Activated CD4-positive, alpha-beta T cell treated with anti-CD3 and anti-CD28 coated beads for 4 hours (primary cell): ENCODE data around the gene MRPL42.
"Not testable (repeated sequence)": the region's sequence is repeated elsewhere in the genome, so short reads cannot be mapped to it uniquely, and the experiment has no call there.

Experiments
- DNase-seq, 2 donors: peaks; one replicate each; pipeline ENCODE4 v3.0.0-alpha.2; 2020

The MRPL42 gene

DNA sequence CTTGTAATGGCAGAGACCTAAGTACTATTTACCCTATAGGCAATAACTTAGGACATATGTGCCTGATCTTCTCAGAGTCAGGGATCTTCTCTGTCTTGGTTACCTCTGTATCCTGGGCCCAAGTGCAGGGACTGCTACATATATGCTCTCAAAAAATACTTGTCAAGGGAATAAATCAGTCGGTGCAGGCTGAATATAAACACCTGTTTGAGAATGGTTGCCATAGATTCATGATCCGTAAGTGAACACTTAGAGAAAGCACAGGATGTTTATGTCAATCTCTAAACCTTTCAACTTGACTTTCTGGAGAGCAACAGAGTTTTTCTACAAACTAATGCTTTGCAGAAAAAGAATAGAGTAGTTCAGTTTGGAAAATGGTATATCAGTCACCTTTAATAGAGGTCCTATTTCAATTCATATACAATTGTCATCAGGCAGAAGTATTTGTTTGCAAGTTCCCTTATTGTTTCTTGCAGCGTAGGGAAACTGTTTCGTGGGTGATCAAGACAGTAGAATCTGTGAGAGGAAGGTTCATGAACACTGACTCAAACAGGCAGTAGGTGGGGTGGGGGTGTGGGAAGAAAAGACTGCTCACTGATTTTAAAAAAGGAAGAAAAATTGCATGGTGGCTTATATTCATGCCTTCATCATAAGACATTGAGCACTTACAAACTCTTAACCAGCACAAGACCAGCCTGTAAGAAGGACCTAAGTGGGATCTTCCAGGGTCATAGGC, 19.6 kb upstream of the MRPL42 start:
- DNase-seq: peak; percentile 29 to 33

DNA sequence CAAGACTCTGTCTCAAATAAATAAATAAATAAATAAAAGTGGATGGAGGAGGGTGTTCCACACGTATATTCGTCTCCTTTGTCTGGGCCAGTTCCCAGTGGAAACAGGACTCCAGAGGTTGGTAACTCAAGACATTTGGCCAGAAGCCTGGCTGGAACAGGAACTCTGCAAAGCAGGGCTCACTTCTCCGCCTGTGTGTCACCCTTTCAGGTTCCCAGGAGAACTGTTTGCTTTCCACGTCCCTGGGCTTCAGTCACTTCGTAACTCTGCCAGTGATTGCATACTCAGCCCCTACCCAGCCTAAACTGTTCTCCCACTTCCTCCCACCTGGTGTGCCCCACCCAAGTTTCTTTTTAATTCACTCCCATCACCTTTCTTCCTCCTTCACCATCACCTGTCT, 18.5 kb upstream of the MRPL42 start:
- DNase-seq: no peak

DNA sequence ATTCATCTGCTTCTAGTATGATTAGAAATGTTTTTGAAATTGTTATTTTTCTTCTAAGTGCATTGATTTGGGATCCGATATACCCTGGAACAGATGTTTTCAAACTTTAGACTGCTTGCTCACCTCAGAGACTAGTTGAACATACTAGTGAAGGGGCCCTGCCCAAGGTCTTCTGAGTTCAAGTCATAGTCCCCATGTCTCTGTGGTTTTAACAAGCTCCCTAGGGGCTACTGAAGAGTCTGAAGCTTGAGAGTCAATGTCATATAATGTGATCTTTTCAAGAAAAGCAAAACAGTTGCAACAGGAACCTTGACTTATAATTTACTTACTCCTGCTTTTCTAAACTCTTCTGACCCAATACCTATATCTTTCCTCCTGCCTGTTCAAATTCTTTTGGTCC, 18.0 kb upstream of the MRPL42 start:
- no peak for DNase-seq

DNA sequence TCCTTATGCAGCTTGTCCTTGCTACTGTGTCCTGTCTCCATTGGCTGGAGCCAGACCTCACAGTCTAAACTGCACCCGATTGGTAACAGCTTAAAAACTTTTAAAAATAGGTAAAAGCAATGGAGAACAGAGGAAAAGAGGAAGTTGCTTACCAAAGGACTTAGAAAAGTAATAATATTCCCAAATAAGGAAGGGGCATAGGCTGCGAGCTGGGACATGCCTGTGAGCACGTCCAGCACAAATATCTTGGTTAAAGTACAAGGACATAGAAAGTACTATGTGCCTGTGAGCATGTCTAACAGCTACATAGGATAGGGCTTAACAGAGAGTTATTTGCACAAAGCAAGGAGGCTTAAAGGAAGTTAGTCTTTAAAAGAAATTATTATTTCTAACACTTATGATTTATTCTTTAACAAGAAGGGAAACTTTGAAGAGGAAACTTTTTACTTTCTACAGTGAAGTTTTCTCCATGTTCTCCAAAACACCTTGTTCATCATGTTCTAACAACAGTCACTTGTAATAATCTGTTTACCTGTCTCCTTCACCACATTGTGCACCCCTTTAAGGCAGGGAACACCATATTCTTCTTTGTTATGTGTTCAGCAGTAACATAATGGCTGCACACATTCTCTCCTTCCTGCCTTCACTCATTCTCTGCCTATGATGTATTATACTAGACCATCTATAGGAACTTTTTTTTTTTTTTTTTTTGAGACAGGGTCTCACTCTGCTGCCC, 15.7 kb upstream of the MRPL42 start:
- no peak for DNase-seq

DNA sequence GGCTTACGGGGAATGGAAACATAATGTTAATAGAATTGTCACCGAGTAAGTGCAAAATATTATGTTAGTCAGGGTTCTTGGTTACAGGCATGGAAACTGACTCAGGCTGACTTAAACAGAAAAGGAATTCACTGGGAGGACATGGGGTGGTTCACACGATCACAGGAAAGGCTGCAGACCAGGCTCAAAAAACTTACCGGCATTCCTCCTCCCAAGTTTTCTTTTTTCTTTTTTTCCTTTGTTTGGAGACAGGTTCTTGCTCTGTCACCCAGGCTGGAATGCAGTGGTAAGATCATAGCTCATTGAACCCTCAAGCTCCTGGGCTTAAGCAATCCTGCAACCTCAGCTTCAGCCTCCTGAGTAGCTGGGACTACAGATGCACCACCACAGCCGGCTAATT, 13.7 kb upstream of the MRPL42 start:
- no peak for DNase-seq

DNA sequence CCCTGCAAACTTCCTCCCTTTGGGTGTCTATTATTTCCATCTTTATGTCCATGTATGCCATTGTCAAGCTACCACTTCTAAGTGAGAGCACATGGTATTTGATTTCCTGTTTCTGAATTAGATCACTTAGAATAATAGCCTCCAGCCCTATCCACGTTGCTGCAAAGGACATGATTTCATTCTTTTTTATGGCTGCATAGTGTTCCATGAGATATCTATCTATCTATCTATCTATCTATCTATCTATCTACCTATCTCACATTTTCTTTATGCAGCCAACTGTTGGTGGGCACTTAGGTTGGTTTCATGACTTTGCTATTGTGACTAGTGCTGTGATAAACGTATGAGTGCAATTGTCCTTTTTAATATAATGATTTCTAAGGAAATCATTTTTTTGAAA, 11.2 kb upstream of the MRPL42 start:
- no peak for DNase-seq

DNA sequence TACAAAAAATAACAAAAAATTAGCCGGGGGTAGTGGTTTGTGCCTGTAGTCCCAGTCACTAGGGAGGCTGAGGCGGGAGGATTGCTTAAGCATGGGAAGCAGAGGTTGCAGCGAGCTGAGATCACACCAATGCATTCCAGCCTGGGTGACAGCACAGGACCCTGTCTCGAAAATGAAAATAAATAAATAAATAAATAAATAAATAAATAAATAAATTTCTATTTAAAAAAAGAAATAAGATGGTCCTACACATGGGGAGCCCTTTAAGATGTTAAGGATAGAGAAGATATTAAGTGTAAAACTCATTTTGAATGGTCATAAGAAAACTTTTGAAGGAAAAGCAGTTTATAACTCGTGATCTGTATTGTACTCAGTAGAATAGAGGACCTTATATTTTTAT, 8.2 kb upstream of the MRPL42 start:
- DNase-seq: no peak

DNA sequence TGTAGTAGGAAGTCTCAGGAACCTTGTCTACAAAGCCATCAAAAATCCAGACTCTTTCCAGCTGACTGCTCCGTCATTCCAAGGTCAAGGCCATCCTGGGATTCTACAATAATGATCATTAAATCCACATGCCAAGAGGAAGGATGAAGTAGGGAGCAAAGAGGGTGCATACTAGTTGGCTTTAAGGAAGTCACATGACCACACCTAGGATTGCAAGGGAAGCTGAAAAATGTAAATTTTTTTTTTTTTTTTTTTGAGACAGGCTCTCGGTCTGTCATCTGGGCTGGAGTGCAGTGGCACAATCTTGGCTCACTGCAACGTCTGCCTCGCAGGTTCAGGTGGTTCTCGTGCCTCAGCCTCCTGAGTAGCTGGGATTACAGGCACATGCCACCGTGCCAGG, 7.3 kb upstream of the MRPL42 start:
- DNase-seq: no peak

DNA sequence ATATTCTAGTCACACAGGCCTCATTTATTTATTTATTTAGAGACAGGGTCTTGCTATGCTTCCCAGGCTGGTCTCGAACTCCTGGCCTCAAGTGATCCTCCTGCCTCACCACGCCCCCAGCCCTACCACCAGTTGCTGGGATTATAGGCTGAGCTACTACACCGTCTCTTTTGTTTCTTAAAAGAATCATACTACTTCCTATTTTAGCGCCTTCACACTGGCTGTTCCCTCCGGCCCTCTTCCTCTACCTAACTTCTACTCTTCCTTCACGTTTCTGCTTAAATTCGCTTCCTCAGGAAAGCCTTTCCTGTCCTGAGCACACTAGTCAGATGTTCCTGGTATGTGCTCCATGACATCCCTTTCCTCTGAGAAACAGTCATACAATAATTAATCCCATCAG, 6.4 kb upstream of the MRPL42 start:
- DNase-seq: no peak

DNA sequence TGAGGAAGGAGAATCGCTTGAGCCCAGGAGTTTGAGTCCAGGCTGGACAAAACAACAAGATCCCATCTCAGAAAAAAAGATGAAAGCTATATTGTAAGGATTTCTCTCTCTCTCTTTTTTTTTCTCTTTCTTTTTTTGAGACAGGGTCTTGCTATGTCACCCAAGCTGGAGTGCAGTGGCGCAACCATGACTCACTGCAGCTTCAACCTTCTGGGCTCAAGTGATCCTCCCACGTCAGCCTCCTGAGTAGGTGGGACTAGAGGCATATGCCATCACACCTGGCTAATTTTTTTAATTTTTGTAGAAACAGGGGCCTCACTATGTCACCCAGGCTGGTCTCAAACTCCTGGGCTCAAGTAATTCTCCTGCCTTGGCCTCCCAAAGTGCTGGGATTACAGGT, 5.8 kb upstream of the MRPL42 start:
- DNase-seq: peak in 1 of 2 donors; percentile 23

DNA sequence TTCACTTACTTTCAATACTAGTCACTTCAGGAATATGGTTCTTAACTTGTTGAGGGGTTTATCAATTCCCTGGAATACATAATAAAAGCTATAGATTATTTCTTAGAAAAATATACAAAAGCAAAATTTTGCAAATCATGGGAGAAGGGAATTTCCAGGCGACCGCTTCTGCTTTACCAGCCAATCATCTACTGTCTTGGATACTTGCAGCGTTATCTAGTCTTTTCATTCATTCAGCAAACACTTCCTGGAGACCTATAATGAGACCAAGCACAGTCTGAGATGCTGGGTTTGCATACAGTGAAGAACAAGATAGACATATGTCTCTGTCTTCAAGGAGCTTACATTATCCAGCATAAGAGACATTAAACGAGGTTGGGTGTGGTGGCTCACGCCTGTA, 1.5 kb upstream of the MRPL42 start:
- no peak for DNase-seq

DNA sequence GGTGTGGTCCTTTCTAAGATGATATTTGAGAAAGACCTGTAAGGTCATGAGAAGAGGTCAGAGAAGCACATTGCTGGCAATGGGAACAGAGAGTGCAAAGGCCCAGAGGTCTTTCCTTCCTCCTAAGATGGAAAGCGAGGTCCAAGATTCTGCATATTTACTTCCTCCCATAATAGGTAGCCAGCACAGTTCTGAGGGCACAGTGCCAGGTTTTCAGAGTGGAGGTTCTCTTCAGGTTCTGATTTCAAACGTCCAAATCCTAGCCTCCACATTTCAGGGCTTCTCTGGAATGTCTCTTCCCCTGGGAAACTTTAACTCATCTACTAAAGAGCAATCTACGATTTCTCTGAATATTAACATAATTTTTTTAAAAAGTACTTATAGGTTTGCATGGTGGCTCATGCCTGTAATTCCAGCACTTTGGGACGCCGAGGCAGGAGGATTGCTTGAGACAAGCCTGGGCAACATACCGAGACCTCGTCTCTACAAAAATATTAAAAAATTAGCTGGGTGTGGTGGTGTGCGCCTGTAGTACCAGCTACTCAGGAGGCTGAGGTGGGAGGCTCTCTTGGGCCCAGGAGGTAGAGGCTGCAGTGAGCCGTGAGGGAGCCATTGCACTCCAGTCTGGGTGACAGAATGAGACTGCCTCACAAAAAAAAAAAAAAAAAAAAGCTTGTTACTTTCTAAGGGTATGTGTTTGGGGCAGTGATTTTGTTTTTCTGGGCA, 526 bp upstream of the MRPL42 start:
- no peak for DNase-seq

DNA sequence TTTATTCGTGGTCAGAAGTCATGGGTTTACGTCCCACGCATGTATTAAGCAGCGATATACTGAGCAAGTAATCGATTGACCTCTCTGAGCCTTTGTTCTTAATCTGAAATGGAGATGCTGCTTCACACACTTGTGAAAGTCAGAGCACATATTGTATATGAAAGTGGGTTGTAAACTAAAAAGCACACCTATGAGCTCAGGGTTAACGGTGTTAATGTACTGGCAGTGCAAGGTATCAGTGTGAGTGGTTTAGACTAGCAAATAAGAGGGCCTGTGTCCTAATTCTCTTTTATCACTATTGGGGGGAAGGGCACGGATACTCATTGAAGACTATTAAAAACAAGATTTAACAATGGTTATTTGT, 676 bp downstream of the MRPL42 start:
- DNase-seq: no peak

DNA sequence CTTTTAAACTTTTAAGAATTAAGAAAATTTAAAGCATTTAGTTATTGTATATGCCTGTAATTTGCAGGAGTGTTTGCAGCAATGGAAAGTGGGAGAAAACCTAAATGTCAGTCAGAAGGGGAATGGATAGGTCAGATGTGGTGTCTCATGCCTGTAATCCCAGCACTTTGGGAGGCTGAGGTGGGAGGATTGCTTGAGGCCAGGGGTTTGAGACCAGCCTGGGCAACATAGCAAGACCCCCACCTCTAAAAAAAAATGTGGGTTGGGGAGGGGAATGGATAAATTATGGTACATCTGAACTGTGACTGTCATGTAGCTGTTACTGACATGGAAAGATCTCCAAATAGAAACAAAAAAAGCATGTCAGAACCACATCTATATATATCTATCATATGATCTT, 2.1 kb downstream of the MRPL42 start:
- no peak for DNase-seq

DNA sequence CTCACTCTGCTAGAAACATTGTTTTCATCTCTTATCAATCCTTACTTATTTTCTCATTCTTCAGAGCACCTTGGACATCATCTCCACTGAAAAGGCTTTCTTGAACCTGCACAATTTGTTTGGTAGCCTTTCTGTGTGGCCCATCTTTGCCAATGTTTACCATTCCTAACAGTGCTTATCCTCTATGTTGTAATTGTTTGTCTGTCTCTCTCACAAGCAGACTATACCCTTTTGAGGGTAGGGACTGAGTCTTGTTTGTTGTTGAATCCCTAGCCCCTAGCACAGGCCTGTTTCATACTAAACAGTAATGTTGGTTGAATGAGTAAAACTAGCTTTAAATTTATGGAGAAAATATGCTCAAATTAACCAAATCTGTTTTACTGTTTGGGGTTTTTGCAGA, 9.2 kb downstream of the MRPL42 start:
- DNase-seq: no peak

DNA sequence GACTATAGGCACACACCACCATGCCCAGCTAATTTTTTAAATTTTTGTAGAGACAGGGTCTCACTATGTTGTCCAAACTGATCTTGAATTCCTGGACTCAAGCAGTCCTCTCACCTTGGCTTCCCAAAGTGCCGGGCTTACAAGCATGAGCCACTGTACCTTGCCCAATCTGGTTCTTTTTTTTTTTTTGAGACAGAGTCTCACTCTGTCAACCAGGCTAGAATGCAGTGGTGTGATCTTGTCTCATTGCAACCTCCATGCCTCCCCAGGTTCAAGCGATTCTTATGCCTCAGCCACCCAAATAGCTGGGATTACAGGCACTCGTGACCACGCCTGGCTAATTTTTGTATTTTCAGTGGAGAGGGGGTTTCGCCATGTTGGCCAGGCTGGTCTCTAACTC, 15.4 kb downstream of the MRPL42 start:
- DNase-seq: no peak

DNA sequence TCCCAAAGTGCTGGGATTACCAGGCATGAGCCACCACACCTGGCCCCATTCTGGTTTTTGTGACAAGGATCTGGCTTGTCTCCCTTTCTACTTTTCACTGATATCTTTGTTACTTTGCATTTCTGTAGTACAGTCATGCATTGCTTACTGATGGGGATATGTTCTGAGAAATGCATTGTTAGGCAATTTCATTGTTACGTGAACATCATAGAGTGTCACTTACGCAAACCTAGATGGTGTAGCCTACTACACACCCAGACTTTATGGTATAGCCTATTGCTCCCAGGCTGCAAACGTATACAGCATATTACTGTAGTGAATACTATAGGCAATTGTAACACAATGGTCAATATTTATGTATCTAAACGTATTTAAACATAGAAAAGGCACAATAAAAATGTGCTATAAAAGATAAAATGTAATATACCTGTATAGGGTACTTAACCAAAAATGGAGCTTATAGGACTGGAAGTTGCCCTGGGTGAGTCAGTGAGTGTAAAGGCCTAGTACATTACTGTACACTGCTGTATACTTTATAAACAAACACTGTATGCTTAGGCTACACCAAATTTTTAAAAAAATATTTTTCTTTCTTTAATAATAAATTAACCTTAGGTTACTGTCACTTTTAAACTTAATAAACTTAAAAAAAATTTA, 16.0 kb downstream of the MRPL42 start:
- no peak for DNase-seq

DNA sequence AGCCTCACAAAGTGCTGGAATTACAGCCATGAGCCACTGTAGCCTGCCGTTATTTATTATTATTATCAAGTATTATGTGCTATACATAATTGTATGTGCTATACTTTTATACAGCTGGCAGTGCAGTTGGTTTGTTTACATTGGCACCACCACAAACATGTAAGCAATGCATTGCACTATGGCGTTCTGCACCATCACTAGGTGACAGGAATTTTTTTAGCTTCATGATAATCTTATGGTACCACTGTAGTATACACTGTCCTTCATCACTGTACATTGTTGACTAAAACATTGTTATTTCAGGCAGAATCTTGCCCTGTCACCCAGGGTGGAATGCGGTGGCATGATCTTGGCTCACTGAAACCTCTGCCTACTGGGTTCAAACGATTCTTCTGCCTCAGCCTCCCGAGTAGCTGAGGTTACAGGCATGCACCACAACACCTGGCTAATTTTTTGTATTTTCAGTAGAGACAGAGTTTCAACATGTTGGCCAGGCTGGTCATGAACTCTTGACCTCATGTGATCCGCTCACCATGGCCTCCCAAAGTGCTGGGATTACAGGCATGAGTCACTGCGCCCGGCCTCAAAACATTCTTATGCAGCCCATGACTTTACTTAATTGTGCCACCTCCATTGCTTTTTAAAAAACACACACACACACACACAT, 17.1 kb downstream of the MRPL42 start:
- DNase-seq: no peak

DNA sequence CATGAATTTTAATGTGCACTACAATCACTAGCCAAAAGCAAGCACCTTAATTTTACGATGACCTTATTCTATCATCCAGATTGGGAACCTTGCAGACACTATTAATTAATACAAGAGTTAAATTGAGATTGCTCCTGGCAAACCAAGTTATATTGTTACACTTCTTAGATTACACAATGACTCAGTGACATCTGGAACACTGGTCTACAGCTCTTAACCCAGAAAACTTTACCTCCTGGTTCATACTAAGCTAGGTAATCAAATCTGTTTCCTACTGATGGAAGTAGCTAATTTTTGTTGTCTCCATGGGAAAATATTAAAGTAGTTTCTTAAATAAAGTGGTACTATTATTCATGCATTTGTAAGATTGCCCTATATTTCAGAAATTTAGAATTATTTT, 25.5 kb downstream of the MRPL42 start:
- not testable (repeated sequence) for DNase-seq

DNA sequence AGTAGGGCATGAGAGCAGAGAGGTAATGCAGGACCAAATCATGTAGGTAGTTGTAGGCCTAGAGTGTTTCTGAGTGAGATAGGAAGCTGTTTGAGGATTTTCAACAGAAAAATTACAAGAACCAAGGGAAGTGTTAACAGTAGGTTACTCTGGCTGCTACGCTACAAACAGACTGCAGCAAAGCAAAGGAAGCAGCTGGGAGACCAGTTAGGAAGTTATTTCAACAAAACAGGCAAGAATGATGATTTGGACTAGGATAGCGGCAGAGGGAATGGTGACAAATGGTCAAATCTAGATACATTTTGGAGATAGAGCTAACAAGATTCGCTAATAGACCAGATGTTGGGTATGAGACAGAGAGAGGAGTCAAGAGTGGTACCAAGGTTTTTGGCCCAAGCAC, 26.8 kb downstream of the MRPL42 start:
- DNase-seq: no peak

DNA sequence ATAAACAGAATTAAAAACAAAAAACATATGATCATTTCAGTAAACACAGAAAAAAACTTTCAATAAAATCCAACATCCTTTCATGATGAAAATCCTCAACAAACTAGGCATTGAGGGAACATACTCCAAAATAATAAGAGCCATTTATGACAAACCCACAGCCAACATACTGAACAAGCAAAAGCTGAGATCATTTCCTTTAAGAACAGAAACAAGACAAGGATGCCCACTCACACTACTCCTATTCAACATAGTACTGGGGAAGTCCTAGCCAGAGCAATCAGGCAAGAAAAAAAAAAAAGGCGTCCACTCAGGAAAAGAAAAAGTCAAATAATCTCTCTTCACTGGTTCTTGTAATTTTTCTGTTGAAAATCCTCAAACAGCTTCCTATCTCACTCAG, 30.1 kb downstream of the MRPL42 start:
- no peak for DNase-seq

DNA sequence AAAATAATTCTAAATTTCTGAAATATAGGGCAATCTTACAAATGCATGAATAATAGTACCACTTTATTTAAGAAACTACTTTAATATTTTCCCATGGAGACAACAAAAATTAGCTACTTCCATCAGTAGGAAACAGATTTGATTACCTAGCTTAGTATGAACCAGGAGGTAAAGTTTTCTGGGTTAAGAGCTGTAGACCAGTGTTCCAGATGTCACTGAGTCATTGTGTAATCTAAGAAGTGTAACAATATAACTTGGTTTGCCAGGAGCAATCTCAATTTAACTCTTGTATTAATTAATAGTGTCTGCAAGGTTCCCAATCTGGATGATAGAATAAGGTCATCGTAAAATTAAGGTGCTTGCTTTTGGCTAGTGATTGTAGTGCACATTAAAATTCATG, 31.5 kb downstream of the MRPL42 start:
- DNase-seq: not testable (repeated sequence)

DNA sequence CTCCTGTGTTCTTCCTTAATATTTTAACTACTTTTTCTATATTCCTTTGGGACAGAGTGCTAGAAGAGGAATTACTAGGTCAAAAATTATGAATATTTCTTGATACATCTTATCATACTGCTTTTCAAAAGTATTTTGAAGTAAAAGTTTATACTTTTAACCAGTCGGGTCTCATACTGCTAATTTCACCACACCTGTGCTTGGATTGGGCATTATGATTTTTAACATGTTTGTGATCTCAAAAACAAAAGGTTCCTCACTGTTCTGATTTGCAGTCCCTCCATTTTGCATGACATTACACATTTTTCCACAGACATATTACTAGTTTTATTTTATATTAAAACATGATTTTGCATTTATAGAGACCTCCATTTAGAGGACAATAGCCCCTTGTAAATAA, 32.9 kb downstream of the MRPL42 start:
- DNase-seq: no peak
